ENCODE results near the gene KRTAP10-3.

GRCh38 chr21:44516828-44517174 is 41.8 kb downstream of the KRTAP10-3 start:
- TF ChIP-seq POLR2AphosphoS5 (IDR thresholded peaks at IDR 0.05; ENCODE audit: low read depth, low read length) (no peak), CTCF (IDR thresholded peaks at IDR 0.05) (no peak), TCF7L2 (IDR thresholded peaks at IDR 0.05; ENCODE audit: low read depth, low read length) (no peak), REST (IDR thresholded peaks at IDR 0.05; ENCODE audit: insufficient read depth in 1 of 2, low read depth in 2 of 2, low read length in 1 of 2) (no peak), SIN3A (IDR thresholded peaks at IDR 0.05; ENCODE audit: borderline replicate concordance, insufficient read depth, low read depth, low read length) (no peak)
